Heart left ventricle (tissue), 13 donors: ENCODE results near the gene C18orf54.

Source experiments
- CTCF ChIP-seq, 12 donors: fragments of 200-600 bp; sonication (generic) in 4 of 12; IDR thresholded peaks; one replicate each; pipeline versions ENCODE4 v1.5.0 to v1.8.0; 2018 to 2022; ENCODE audit warnings: antibody characterized with exemption in 12 of 12, mild to moderate bottlenecking in 5 of 12
- POLR2A ChIP-seq, 2 donors: fragments of 450-650 bp; IDR thresholded peaks; one replicate each; pipeline ENCODE4 v1.6.1; 2017; ENCODE audit warnings: antibody characterized with exemption in 2 of 2, mild to moderate bottlenecking in 2 of 2, moderate library complexity in 2 of 2
- donor health status: ischemic (EF 13 %, LVEDD 7.1; RV severe dilation, severe dysfunction).
- donor health status: DM: no; HTN: yes; CAD: no.
- donor health status: DM: no; HTN: no; CAD: no.
- donor health status: ischemic (EF 25% LVEDD 6.9; RV normal size, moderate dysfunction).
- donor health status: ischemic (EF 25% LVEDD 5.7; RV mildly dilated, moderate dysfunction).
- donor health status: ischemic (EF 35%, LVEDD 5.7; RV mildly dilated, moderate dysfunction).
- donor health status: nonischemic (EF 11% LVEDD 7.7; RV severe dilation, severe dysfunction).
- donor health status: DM: yes; HTN: yes; CAD: no.
- donor health status: PGD.
- donor health status: ischemic (EF 29% LVEDD 5.4; RV normal size, mild dysfunction).
- donor health status: nonischemic (EF 23%, LVEDD 6.1; RV moderate dilation, normal function).

- TF ChIP-seq CTCF (IDR thresholded peaks at IDR 0.05) (no peak), POLR2A (IDR thresholded peaks at IDR 0.05) (no peak)
These were observed 41.5 kb upstream of the C18orf54 start for GRCh38 chr18:54316071-54316820.
